GM18498 (cell line): ENCODE data around the gene ATN1.

Experiments used
- ATAC-seq: cut with Tn5 transposase; IDR thresholded peaks from one replicate; pipeline ENCODE4 v1.9.1; 2021; ENCODE audit warnings: mild to moderate bottlenecking, moderate library complexity; ENCODE audit not compliant: unreplicated experiment

ATN1 gene

GRCh38 chr12:6970096-6970527, 42.4 kb downstream of the ATN1 start:
- ATAC-seq, result no peak

DNA sequence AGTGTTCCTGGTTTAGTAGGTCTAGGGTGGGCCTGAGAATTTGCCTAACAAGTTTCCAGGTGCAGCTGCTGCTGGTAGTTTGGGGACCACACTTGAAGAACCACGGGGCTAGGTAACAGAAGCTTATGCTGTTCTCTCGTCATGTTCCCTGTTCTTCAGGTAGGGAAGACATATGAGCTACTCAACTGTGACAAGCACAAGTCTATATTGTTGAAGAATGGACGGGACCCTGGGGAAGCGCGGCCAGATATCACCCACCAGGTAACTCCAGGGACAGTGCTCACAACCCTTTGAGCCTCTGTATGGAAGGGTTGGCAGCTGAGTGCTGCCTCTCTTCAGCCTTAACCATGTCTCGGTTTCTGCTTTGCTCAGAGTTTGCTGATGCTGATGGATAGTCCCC, 46.4 kb downstream of the ATN1 start:
- no peak for ATAC-seq

DNA sequence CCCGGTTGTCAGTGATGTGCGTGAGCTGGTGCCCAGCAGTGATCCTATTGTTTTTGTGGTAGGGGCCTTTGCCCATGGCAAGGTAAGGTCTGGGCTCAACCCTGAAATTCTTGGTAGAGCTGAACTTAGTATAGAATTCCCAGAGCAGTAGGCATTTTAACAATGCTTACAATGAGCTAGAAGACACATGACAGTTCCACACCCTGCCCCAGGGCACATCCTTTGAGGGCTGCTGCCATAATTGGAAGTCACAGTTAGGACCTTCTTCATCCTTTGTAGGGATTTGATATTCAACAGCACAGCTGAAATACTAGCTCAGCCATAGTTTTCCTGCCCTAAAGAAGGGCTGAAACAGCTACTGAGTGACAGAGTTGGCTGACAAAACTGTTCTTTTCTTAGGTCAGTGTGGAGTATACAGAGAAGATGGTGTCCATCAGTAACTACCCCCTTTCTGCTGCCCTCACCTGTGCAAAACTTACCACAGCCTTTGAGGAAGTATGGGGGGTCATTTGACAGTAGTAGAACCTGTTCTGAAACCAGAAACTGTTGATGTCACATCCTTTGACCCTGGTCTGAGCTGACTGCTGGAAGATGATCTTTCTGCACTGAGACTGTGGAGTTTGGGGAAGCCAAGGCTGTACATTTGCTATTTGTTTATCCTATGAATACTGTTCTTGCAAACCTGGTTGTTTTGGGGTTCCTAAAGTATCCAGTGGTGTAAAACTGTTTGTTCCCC, 47.7 kb downstream of the ATN1 start:
- ATAC-seq, result no peak

DNA sequence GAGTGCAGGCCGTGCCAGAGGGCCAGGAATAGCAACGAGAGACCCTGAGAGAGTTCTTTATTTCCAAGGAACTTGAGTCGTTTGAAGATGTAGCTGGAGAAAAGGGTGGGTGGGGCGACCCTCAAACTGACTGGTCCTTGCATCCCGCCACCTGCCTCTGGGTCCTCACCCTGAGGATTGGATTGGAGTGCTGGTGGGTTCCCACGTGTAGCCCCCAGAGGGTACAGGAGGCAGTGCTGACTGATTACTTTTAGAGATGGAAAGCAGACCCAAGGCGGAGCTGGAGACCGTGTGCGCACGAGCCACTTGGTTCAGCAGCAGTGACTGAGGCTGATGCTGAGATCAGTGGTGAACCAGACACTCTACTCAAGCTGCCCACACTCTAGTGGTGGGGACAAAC, 49.9 kb downstream of the ATN1 start:
- ATAC-seq, result no peak

- no peak for ATAC-seq
Measured at GRCh38 chr12:6978188-6978587, 50.4 kb downstream of the ATN1 start.

- no peak for ATAC-seq
Measured at GRCh38 chr12:6978611-6979011, 50.9 kb downstream of the ATN1 start.

GRCh38 chr12:6979021-6979420, 51.3 kb downstream of the ATN1 start:
- ATAC-seq, result no peak

GRCh38 chr12:6979453-6979852, 51.7 kb downstream of the ATN1 start:
- ATAC-seq, result no peak

- no peak for ATAC-seq
Measured at GRCh38 chr12:6980075-6980474, 52.3 kb downstream of the ATN1 start.

DNA sequence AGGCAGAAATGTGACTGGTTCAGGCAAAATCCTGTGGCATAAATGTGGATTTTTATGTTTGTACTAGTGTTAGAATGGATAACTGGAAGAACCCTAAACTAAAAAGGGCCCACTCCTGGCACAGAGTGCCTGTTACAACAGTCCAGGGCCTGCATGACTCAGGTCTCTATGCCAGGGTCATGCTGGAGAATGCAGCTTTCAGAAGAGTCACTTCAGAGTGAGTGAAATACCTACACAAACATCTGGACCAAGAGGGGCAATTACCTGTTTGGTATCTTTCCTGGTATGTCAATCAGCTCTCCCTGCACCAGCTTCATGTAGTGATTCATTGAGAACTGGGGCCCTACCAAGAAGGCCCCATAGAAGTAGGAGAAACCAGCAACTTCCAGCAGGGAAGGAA, 53.0 kb downstream of the ATN1 start:
- ATAC-seq, result no peak

GRCh38 chr12:6981152-6982052, 53.6 kb downstream of the ATN1 start:
- no peak for ATAC-seq

DNA sequence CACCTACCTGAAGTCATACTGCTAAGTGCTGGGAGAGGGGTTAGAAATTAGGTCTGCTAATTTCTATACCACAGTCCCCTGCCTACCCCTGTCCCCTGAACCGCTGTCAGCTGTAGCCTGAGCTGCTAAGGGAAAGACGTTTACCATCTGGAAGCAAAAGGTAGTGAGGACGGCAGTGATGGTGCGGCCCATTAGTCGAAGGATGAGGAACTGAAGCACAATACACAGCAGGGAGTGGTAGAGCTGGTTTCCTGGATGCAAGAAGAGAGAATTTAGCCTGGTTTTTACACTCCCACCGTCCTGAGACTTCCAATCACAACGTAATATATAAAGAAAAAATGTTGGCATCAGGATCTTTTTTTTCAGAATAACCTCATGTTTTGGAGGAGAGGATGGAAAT, 54.8 kb downstream of the ATN1 start:
- no peak for ATAC-seq

GRCh38 chr12:6987956-6988553, 60.3 kb downstream of the ATN1 start:
- ATAC-seq, result no peak
